K562 (cell line): ENCODE data around the gene WWP2. TPM values are rescaled to one million over a fixed set of nuclear protein-coding genes. Genes with fewer than 3 reads are reported as not detected.

Experiments
- ARNT ChIP-seq, 2 experiments: fragments of 450-650 bp; IDR thresholded peaks; 2 replicates each; pipeline ENCODE4 v1.6.1; 2016; ENCODE audit warnings: mild to moderate bottlenecking in 1 of 2
- BRCA1 ChIP-seq, 2 experiments: fragments of 450-650 bp in 1 of 2; sonication (generic) in 1 of 2; formaldehyde crosslinking in 1 of 2; IDR thresholded peaks; 2 replicates each; pipeline versions ENCODE4 v1.5.0 to v1.6.1; 2017 to 2020; ENCODE audit warnings: mild to moderate bottlenecking in 1 of 2, missing genetic modification reagents in 1 of 2
- BRD4 ChIP-seq: fragments of 200-600 bp; sonication (generic); IDR thresholded peaks from 2 replicates; pipeline ENCODE4 v1.6.1; 2017; ENCODE audit warnings: inconsistent platforms
- CBX1 ChIP-seq: sonication (generic); IDR thresholded peaks from 2 replicates; pipeline ENCODE4 v1.6.1; 2016; ENCODE audit warnings: antibody characterized with exemption, low read depth, mild to moderate bottlenecking
- CTBP1 ChIP-seq: fragments of 450-650 bp; IDR thresholded peaks from 2 replicates; pipeline ENCODE4 v1.6.1; 2016; ENCODE audit warnings: borderline replicate concordance
- EP300 ChIP-seq: IDR thresholded peaks from 2 replicates; pipeline ENCODE4 v1.6.1; 2012; ENCODE audit warnings: low read length, improper control_type of control experiment
- KLF16 ChIP-seq: IDR thresholded peaks from 2 replicates; pipeline ENCODE4 v1.6.1; 2016; ENCODE audit warnings: antibody characterized with exemption
- LCOR ChIP-seq: sonication (generic); formaldehyde crosslinking; IDR thresholded peaks from 2 replicates; pipeline ENCODE4 v1.8.0; 2022; ENCODE audit warnings: mild to moderate bottlenecking, missing genetic modification reagents
- MTA1 ChIP-seq: fragments of 450-650 bp; IDR thresholded peaks from 2 replicates; pipeline ENCODE4 v1.6.1; 2017; ENCODE audit warnings: borderline replicate concordance
- MYC ChIP-seq, 2 experiments: fragments of 250-450 bp in 1 of 2; sonication (Bioruptor Pico) in 1 of 2; IDR thresholded peaks; 2 replicates each; pipeline versions ENCODE4 v1.5.1 to v1.6.1; 2012 to 2021; ENCODE audit warnings: low read depth in 2 of 2, borderline replicate concordance in 1 of 2, improper control_type of control experiment in 1 of 2, low read length in 1 of 2, mild to moderate bottlenecking in 1 of 2, moderate library complexity in 1 of 2
- NFE2 ChIP-seq: IDR thresholded peaks from 2 replicates; pipeline ENCODE4 v1.6.1; 2014; ENCODE audit warnings: antibody characterized with exemption, low read depth
- NRF1 ChIP-seq, 2 experiments: fragments of 450-650 bp; IDR thresholded peaks in 1 of 2; conservative IDR thresholded peaks in 1 of 2; 2 replicates each; pipeline ENCODE4 v1.6.1; 2014; ENCODE audit warnings: mild to moderate bottlenecking in 2 of 2
- POLR2AphosphoS5 ChIP-seq: IDR thresholded peaks from 2 replicates; pipeline ENCODE4 v1.6.1; 2011; ENCODE audit warnings: mild to moderate bottlenecking, low read depth, low read length, moderate library complexity; ENCODE audit not compliant: control insufficient read depth, insufficient read depth
- RNF2 ChIP-seq: sonication (generic); IDR thresholded peaks from 2 replicates; pipeline ENCODE4 v1.6.1; 2016
- SAP30 ChIP-seq: fragments of 200-600 bp; sonication (generic); IDR thresholded peaks from 2 replicates; pipeline ENCODE4 v1.6.1; 2012; ENCODE audit warnings: borderline replicate concordance, low read depth, mild to moderate bottlenecking, moderate library complexity, low read length, control low read depth, inconsistent platforms; ENCODE audit not compliant: insufficient read depth, poor library complexity, severe bottlenecking
- SMC3 ChIP-seq: conservative IDR thresholded peaks from 2 replicates; pipeline ENCODE4 v1.6.1; 2011; ENCODE audit warnings: low read depth, low read length, improper control_type of control experiment; ENCODE audit not compliant: insufficient read depth
- ZC3H4 ChIP-seq: sonication (generic); formaldehyde crosslinking; IDR thresholded peaks from 2 replicates; pipeline ENCODE4 v1.9.0; 2021; ENCODE audit warnings: missing genetic modification reagents, borderline replicate concordance
- ZNF121 ChIP-seq: sonication (generic); formaldehyde crosslinking; conservative IDR thresholded peaks from 2 replicates; pipeline ENCODE4 v1.8.0; 2022; ENCODE audit warnings: missing genetic modification reagents
- ZNF551 ChIP-seq: fragments of 250-450 bp; sonication (Bioruptor Pico); IDR thresholded peaks from 2 replicates; pipeline ENCODE4 v1.5.0; 2021; ENCODE audit warnings: mild to moderate bottlenecking, moderate library complexity
- polyA plus RNA-seq, 8 experiments: library from polyadenylated mRNA; depleted of rRNA in 4 of 8; stranded (reverse) in 5 of 8; unstranded in 3 of 8; fragments of >200 nt; fragmentation: Nextera tagmentation in 2 of 8; fragmentation: Illumina TruSeq in 1 of 8; extraction: Ambion mirVana in 2 of 8; extraction: Trizol in 1 of 8; gene quantifications; 2 replicates each; pipeline versions ENCODE4 v1.2.1 to v1.2.3, GENCODE V29; 2011 to 2014; ENCODE audit warnings: inconsistent platforms in 1 of 8, missing spikeins in 1 of 8
- total RNA-seq, 7 experiments: library from RNA; depleted of rRNA in 6 of 7; stranded (reverse); fragments of >200 nt in 6 of 7; fragmentation: Illumina TruSeq in 2 of 7; extraction: Trizol in 2 of 7; gene quantifications; 2 replicates each; pipeline versions ENCODE4 v1.2.1 to v1.2.3, GENCODE V29; 2011 to 2021; ENCODE audit warnings: low replicate concordance in 1 of 7
- TF ChIP-seq, protein P1 (sequence below): sonication (generic); formaldehyde crosslinking; IDR thresholded peaks from 2 replicates; pipeline ENCODE4 v1.8.0; 2022; ENCODE audit warnings: missing genetic modification reagents, mild to moderate bottlenecking, borderline replicate concordance
- TF ChIP-seq, protein P2 (sequence below): fragments of 250-450 bp; sonication (Bioruptor Pico); IDR thresholded peaks from 2 replicates; pipeline ENCODE4 v1.4.0; 2020
- TF ChIP-seq, protein P3 (sequence below): fragments of 450-650 bp; IDR thresholded peaks from one replicate; pipeline ENCODE4 v1.6.1; 2018; ENCODE audit warnings: mild to moderate bottlenecking, moderate library complexity; ENCODE audit not compliant: partially characterized antibody
- TF ChIP-seq, protein P4 (sequence below), 2 experiments: fragments of 450-650 bp; conservative IDR thresholded peaks; 2 replicates each; pipeline ENCODE4 v1.6.1; 2017; ENCODE audit warnings: mild to moderate bottlenecking in 2 of 2, moderate library complexity in 2 of 2

The WWP2 gene
- total and polyA plus RNA-seq, 9 of the 15 experiments (the other 6 are each of a cell fraction or from before 2014, with no cell fraction given): 1.9 to 34.4 (median 14.6) TPM

DNA sequence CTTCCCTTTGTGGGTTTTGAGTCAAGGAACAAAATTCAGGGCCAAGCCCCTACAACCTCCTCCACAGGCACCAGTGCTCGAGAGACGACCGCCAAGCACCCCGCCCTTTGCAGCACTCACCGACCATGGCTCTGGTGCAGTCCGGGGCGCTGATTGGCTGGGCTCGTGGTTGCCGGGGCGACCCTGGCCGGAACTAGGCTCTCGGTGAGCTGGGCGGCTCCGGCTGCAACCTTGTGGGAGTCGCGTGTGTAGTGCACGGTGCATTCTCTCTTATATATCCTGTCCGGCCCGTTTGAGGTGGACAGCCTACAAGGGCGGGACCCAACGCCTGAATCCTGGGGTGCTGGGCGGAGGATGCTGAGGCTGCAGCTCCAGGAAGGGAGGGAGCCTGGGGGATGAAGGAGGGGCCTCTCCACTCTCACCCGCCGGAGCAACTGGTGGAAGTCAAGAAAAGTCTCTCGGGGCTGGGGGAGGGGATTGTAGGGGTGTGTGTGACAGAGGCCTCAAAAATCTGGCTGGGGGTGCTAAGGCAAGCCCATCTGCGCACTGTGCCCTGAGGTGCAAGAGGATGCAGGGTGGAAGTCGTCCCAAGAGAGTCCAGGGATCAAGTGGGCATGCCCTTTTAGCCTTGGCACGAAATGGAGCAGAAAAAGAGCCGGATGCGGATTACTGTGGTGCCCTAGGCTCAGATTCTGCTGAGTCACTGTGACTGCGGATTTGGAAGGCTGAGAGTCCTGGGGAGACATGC, 35.6 kb upstream of the WWP2 start, which contains the start of gene NQO1 (continued):
- TF ChIP-seq SAP30 (no peak), NRF1 (conservative IDR thresholded peaks at IDR 0.05 in 1 of 2, IDR thresholded peaks at IDR 0.05 in 1 of 2) (peak; percentile 61 to 65), POLR2AphosphoS5 (peak; percentile 68), ZNF121 (no peak), CTBP1 (peak; percentile 98), MYC (IDR thresholded peaks at IDR 0.05; ENCODE audit: low read depth, low read length) (peak; percentile 89), MYC (CRISPR knock-in tag; IDR thresholded peaks at IDR 0.05; ENCODE audit: borderline replicate concordance, low read depth) (no peak), KLF16 (no peak), ZNF551 (CRISPR knock-in tag) (no peak), NFE2 (peak; percentile 100), EP300 (peak; percentile 24), ZC3H4 (CRISPR knock-in tag) (no peak), BRCA1 (IDR thresholded peaks at IDR 0.05) (no peak), BRCA1 (CRISPR knock-in tag; IDR thresholded peaks at IDR 0.05) (no peak), RNF2 (peak; percentile 82; the same call in 1 of the 2 replicates), MTA1 (peak; percentile 56; the same call in 1 of the 2 replicates), BRD4 (no peak; the same call in 1 of the 2 replicates), ARNT (IDR thresholded peaks at IDR 0.05) (peak in 1 of 2 experiments; percentile 67; a peak in 3 of 4 replicates), SMC3 (no peak), LCOR (peak; percentile 88), CBX1 (peak; percentile 77)
- TF ChIP-seq, protein P1, sequence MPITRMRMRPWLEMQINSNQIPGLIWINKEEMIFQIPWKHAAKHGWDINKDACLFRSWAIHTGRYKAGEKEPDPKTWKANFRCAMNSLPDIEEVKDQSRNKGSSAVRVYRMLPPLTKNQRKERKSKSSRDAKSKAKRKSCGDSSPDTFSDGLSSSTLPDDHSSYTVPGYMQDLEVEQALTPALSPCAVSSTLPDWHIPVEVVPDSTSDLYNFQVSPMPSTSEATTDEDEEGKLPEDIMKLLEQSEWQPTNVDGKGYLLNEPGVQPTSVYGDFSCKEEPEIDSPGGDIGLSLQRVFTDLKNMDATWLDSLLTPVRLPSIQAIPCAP (CRISPR knock-in tag): no peak
- TF ChIP-seq, protein P2, sequence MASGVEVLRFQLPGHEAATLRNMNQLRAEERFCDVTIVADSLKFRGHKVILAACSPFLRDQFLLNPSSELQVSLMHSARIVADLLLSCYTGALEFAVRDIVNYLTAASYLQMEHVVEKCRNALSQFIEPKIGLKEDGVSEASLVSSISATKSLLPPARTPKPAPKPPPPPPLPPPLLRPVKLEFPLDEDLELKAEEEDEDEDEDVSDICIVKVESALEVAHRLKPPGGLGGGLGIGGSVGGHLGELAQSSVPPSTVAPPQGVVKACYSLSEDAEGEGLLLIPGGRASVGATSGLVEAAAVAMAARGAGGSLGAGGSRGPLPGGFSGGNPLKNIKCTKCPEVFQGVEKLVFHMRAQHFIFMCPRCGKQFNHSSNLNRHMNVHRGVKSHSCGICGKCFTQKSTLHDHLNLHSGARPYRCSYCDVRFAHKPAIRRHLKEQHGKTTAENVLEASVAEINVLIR (CRISPR knock-in tag): no peak
- TF ChIP-seq, protein P3, sequence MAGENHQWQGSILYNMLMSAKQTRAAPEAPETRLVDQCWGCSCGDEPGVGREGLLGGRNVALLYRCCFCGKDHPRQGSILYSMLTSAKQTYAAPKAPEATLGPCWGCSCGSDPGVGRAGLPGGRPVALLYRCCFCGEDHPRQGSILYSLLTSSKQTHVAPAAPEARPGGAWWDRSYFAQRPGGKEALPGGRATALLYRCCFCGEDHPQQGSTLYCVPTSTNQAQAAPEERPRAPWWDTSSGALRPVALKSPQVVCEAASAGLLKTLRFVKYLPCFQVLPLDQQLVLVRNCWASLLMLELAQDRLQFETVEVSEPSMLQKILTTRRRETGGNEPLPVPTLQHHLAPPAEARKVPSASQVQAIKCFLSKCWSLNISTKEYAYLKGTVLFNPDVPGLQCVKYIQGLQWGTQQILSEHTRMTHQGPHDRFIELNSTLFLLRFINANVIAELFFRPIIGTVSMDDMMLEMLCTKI: no peak
- TF ChIP-seq, protein P4, sequence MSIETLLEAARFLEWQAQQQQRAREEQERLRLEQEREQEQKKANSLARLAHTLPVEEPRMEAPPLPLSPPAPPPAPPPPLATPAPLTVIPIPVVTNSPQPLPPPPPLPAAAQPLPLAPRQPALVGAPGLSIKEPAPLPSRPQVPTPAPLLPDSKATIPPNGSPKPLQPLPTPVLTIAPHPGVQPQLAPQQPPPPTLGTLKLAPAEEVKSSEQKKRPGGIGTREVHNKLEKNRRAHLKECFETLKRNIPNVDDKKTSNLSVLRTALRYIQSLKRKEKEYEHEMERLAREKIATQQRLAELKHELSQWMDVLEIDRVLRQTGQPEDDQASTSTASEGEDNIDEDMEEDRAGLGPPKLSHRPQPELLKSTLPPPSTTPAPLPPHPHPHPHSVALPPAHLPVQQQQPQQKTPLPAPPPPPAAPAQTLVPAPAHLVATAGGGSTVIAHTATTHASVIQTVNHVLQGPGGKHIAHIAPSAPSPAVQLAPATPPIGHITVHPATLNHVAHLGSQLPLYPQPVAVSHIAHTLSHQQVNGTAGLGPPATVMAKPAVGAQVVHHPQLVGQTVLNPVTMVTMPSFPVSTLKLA (conservative IDR thresholded peaks at IDR 0.05): peak; percentile 83 to 93
